GM10847 (cell line): Measurements from ENCODE around the gene OTOGL.

Experiments
- POLR2A ChIP-seq: IDR thresholded peaks from 2 replicates; pipeline ENCODE4 v1.6.1; 2011; ENCODE audit not compliant: insufficient read length; ENCODE audit errors: extremely low read depth

The OTOGL gene

GRCh38 chr12:80226576-80226975 lies 127.2 kb downstream of the OTOGL start:
- no peak for TF ChIP-seq POLR2A

GRCh38 chr12:80230068-80230467 lies 130.7 kb downstream of the OTOGL start:
- TF ChIP-seq POLR2A: no peak

- TF ChIP-seq POLR2A: no peak
Measured at GRCh38 chr12:80232837-80233236, 133.5 kb downstream of the OTOGL start.

GRCh38 chr12:80233926-80234325 lies 134.6 kb downstream of the OTOGL start:
- TF ChIP-seq POLR2A: no peak

- TF ChIP-seq POLR2A: no peak
Measured at GRCh38 chr12:80234667-80235066, 135.3 kb downstream of the OTOGL start.

- TF ChIP-seq POLR2A: no peak
Measured at GRCh38 chr12:80235944-80236343, 136.6 kb downstream of the OTOGL start.

- TF ChIP-seq POLR2A: no peak
Measured at GRCh38 chr12:80239867-80240266, 140.5 kb downstream of the OTOGL start.

- TF ChIP-seq POLR2A: no peak
Measured at GRCh38 chr12:80241576-80242273, 142.4 kb downstream of the OTOGL start.

GRCh38 chr12:80242321-80242720 lies 143.0 kb downstream of the OTOGL start:
- no peak for TF ChIP-seq POLR2A

- no peak for TF ChIP-seq POLR2A
Measured at GRCh38 chr12:80257920-80258319, 158.6 kb downstream of the OTOGL start.

GRCh38 chr12:80260269-80260668 lies 160.9 kb downstream of the OTOGL start:
- no peak for TF ChIP-seq POLR2A

- TF ChIP-seq POLR2A: no peak
Measured at GRCh38 chr12:80261403-80261802, 162.1 kb downstream of the OTOGL start.

- TF ChIP-seq POLR2A: no peak
Measured at GRCh38 chr12:80262346-80262745, 163.0 kb downstream of the OTOGL start.

- no peak for TF ChIP-seq POLR2A
Measured at GRCh38 chr12:80262771-80263170, 163.4 kb downstream of the OTOGL start.

- TF ChIP-seq POLR2A: no peak
Measured at GRCh38 chr12:80264386-80264785, 165.0 kb downstream of the OTOGL start.

- TF ChIP-seq POLR2A: no peak
Measured at GRCh38 chr12:80264891-80265290, 165.6 kb downstream of the OTOGL start.
